ENCODE results near the gene FMN2.

FMN2 gene

GRCh38 chr1:240091614-240092300 is at the start of gene FMN2:
Gene FMN2 (plus strand): TSS chr1:240091883. CDS start chr1:240092110, 227 bp downstream.
- no peak for TF ChIP-seq CTCF (IDR thresholded peaks at IDR 0.05; ENCODE audit: low read depth, low read length)
- H3K4me3 ChIP-seq (replicated peaks in 1 of 2; ENCODE audit: low read depth in 2 of 2, low read length in 2 of 2) = peak within 1 kb of the TSS; percentile 25 to 49
- peak in 1 of 2 donors; percentile 2 for DNase-seq (ENCODE audit: low read depth in 2 of 2)

GRCh38 chr1:240044620-240045019 is 47.1 kb upstream of the FMN2 start:
- TF ChIP-seq CTCF (IDR thresholded peaks at IDR 0.05; ENCODE audit: low read depth, low read length) = no peak
- DNase-seq (ENCODE audit: low read depth in 2 of 2) = no peak
- no peak overlapping the region for H3K4me3 ChIP-seq (replicated peaks in 1 of 2; ENCODE audit: low read depth in 2 of 2, low read length in 2 of 2)

GRCh38 chr1:240046000-240046399 is 45.7 kb upstream of the FMN2 start:
- DNase-seq (ENCODE audit: low read depth in 2 of 2) = no peak
- H3K4me3 ChIP-seq (replicated peaks in 1 of 2; ENCODE audit: low read depth in 2 of 2, low read length in 2 of 2) = no peak overlapping the region
- TF ChIP-seq CTCF (IDR thresholded peaks at IDR 0.05; ENCODE audit: low read depth, low read length) = no peak

- TF ChIP-seq CTCF (IDR thresholded peaks at IDR 0.05; ENCODE audit: low read depth, low read length) = no peak
- H3K4me3 ChIP-seq (replicated peaks in 1 of 2; ENCODE audit: low read depth in 2 of 2, low read length in 2 of 2) = no peak overlapping the region
- DNase-seq (ENCODE audit: low read depth in 2 of 2) = no peak
Measured at GRCh38 chr1:240054109-240054701, 37.5 kb upstream of the FMN2 start.

- H3K4me3 ChIP-seq (replicated peaks in 1 of 2; ENCODE audit: low read depth in 2 of 2, low read length in 2 of 2) = no peak overlapping the region
- TF ChIP-seq CTCF (IDR thresholded peaks at IDR 0.05; ENCODE audit: low read depth, low read length) = no peak
- no peak for DNase-seq (ENCODE audit: low read depth in 2 of 2)
Measured at GRCh38 chr1:240055936-240056335, 35.7 kb upstream of the FMN2 start.

GRCh38 chr1:240056350-240056749 is 35.3 kb upstream of the FMN2 start:
- DNase-seq (ENCODE audit: low read depth in 2 of 2) = no peak
- H3K4me3 ChIP-seq (replicated peaks in 1 of 2; ENCODE audit: low read depth in 2 of 2, low read length in 2 of 2) = no peak overlapping the region

More at GRCh38 chr1:240056350-240056749, 35.3 kb upstream of the FMN2 start:
- no peak for TF ChIP-seq CTCF (IDR thresholded peaks at IDR 0.05; ENCODE audit: low read depth, low read length)

Data from cardiac fibroblast (primary cell).